Kasumi-1 (cell line): Measurements from ENCODE around the gene ZNF837.
A peak's percentile ranks its signal among the peaks of the same experiment; 100 is the strongest.
"Not testable (repeated sequence)": the region's sequence is repeated elsewhere in the genome, so short reads cannot be mapped to it uniquely, and the experiment has no call there.

Experiments
- DNase-seq, 2 experiments: peaks; one replicate each; lab custom pipeline; 2025; lab: John Stamatoyannopoulos, UW

ZNF837 gene

GRCh38 chr19:58395979-58396627 is 15.3 kb upstream of the ZNF837 start:
- no peak for DNase-seq

DNA sequence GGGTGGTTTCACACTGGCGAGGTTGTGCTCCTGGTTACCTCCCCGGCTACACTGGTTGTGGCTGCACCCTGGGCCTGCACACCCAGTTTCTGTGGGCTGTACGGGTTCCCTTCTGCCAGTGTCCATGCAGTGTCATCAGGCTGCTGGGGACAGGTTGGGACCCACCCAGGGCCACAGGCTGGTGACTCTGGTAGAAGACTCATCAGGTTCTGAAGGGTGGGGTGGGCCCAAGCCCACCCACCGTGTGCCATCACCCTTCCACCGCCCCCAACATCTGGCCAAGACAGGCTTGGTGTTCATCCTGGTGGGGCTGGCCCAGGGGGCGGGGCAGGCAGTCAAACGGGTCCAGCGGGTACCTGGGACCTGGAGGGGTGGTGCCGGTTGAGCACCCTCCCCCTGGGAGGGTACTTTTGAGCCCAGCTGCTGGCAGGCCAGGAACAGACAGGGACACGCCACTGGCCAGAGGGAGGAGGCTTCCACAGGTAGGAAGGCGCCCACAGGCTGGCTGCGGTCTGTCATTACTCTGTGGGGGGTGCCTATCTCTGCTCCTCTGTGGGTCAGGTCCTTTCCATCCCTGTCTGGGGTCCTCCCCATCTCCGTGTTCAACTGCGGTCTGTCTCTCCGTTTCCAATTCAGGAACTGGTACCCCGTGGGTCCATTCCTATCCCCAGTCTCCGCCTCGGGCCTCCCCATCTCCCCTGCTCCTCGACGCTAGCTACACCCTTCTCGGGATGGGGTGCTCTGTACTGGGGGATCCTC is 14.6 kb upstream of the ZNF837 start, which contains the start of gene RNF225:
Gene RNF225, plus strand, starts transcription at position 437 of the 759 bp plus-strand sequence. CDS start 434 bp downstream, outside the sequence.
- DNase-seq: peak in 1 of 2 experiments; percentile 10

DNA sequence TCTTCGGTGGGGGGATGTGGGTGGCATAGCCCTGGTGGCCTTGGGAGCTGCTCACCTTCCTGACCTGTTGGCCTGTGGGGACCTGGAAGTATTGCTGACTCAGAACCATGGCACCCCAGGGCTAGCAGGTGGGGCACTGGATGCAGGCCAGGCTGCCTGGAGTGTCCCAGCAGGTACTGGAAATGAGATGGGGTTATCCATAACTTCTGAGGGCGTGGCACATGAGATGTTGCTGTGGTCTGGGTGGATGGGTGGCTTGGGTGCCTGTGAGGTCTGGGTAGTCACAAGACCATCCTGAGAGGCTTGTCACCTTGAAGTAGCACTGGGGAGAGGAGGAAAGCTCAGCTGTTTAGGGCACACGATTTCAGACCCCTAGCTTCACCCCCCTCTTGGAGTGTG is 14.0 kb upstream of the ZNF837 start:
- DNase-seq: no peak

GRCh38 chr19:58393725-58394033 is 12.8 kb upstream of the ZNF837 start:
- no peak for DNase-seq

DNA sequence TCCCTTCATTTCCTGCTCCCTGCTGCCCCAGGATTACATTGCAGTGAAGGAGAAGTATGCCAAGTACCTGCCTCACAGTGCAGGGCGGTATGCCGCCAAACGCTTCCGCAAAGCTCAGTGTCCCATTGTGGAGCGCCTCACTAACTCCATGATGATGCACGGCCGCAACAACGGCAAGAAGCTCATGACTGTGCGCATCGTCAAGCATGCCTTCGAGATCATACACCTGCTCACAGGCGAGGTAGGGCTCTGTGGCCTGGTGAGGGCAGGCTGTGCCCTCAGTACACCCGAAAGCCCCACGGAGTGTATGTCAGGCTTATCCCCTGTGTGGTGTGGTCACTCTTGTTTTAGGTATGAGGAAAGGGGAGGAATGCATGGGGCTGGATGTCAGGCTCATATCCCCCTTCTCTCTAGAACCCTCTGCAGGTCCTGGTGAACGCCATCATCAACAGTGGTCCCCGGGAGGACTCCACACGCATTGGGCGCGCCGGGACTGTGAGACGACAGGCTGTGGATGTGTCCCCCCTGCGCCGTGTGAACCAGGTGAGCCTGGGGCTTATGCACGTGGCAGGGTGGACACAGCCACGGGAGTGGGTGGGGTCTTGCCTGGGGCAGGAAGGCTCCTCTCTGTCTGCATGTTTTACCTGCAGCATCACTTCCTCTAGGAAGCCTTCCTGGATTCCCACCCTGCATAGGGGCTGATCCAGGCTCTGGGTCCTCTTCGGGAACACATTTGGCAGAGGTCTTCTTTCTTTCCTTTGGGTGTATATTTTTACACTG is 12.3 kb upstream of the ZNF837 start:
- no peak for DNase-seq

DNA sequence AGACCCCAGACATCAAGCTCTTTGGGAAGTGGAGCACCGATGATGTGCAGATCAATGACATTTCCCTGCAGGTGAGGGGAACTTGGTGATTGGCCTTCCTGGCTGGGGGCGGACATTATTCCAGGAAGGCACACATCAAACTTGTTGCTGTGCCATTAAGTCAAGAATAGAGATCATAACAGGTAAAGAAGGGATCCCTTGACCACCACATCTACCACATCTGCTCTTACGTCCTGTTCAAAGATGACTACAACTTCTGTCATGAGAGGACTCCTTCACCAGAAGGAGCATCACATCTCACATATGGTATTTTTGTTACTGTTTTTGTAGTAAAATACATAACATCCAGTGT is 7.3 kb upstream of the ZNF837 start:
- no peak for DNase-seq

- DNase-seq: peak in 1 of 2 experiments; percentile 6
These were observed 6.7 kb upstream of the ZNF837 start for GRCh38 chr19:58387338-58388174.

GRCh38 chr19:58386576-58387337 is 5.9 kb upstream of the ZNF837 start, which contains the start of gene RPS5:
Gene RPS5, plus strand, starts transcription at chr19:58387269. Its CDS starts 869 bp downstream, at chr19:58388138.
- peak; percentile 98 for DNase-seq

- no peak for DNase-seq
These were observed 5.2 kb upstream of the ZNF837 start for GRCh38 chr19:58385891-58386575.

DNA sequence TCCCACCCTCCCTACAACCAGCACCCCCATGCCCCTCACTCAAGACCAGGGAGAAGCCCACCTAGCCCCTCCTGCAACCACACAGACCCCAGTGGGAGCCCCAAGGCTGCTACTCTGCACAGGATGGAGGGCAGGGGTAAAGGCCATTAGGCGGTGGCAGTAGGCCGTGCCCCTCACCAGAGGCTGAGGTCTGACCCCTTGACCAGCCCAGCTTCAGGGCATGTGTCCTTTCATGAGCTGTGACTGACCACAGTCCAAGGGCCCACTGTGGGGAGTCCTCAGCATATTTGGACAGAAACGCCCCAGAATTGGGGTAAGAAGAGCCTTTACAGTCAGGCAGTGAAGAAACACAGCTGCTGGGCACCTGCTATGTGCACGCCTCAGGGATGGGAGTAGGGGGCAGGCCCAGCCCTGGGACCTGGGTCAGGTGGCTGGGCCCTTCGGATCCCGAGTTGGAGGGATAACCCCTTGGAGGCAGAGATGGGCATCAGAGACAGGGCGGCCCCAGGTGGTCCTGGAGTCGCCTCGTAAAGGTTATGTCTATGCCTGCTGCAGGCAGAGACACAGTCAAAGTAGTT is 4.6 kb upstream of the ZNF837 start:
- DNase-seq: no peak

DNA sequence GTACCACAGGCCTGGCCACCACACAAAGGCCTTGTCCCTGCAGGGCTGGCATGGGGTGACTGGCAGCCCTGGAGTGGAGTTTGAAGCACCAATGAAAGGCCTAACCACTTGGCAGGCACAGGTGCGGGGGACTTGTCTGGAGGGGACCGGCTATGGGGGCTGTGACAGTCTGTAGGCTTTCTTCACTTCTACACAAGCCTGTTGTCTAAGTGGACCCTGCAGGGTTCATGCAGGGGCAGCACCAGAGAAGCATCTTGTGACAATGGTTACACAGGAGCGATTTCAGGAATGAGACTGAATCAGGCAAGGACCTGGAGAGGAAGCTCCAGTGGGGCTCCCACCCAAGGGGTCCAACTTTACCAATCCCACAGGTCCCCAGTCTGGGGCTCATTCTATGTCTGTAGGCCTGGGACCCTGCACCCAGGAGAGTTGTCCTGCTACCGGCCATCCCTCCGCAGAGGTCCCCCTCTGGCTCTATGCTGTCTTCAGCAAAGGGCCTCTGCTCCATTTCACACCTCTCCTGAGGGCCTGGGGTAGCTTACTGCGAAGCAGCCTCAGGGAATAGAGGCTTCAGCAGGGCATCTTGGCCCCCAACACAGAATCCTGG is 2.3 kb upstream of the ZNF837 start:
- DNase-seq: no peak

DNA sequence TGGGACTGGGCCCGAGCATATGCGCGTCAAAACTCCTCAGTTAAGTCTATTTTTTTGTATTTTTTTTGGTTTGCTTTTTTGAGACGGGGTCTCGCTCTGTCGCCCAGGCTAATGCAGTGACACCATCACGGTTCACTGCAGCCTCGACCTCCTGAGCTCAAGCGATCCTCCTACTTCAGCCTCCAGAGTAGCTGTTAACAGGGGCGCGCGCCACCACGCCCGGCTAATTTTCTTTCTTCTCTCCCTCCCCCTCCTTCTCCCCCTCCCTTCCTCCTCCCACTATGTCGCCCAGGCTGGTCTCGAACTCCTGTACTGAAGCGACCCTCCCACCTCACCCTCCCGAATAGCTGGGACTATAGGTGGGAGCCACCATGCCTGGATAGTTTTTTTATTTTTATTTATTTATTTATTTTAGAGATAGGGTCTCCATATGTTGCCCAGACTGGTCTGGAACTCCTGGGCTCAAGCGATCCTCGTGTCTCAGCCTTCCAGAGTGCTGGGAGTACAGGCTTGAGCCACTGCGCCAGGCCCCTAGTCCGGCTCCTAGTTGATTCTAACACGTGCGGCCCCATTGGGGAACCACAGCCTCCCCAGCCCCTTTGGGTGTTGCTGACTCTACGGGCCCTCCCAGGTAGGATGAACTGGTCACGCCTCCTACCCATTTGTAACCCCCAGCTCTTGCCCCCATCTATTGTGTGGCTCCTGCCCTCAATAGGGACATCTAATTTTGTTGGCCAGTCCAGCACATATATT is 806 bp upstream of the ZNF837 start:
- no peak for DNase-seq

GRCh38 chr19:58380037-58380661 is 681 bp downstream of the ZNF837 start:
- peak; percentile 51 to 56 for DNase-seq

- DNase-seq: no peak
These were observed 1.6 kb downstream of the ZNF837 start for GRCh38 chr19:58379246-58379645.

GRCh38 chr19:58376724-58377123 is 4.1 kb downstream of the ZNF837 start:
- DNase-seq: not testable (repeated sequence)

GRCh38 chr19:58374200-58374599 is 6.6 kb downstream of the ZNF837 start:
- DNase-seq: no peak

- DNase-seq: no peak
These were observed 8.3 kb downstream of the ZNF837 start for GRCh38 chr19:58372311-58373133.
